Activated CD4-positive, alpha-beta T cell treated with anti-CD3 and anti-CD28 coated beads for 36 hours (primary cell): Measurements from ENCODE around the gene MYH9. TPM values are rescaled to one million over a fixed set of nuclear protein-coding genes. Genes with fewer than 3 reads are reported as not detected.
A peak's percentile ranks its signal among the peaks of the same experiment; 100 is the strongest.

Experiments used
- ATAC-seq: fragments of 200-7000 bp; cut with Tn5 transposase; one replicate; pipeline ENCODE4 v1.10.0; 2021; ENCODE audit warnings: mild to moderate bottlenecking, moderate library complexity
- CTCF ChIA-PET: fragments of 350-600 bp; sonication (Branson Sonifier 250); formaldehyde crosslinking; loops from one replicate; lab custom pipeline; 2021; ENCODE audit warnings: antibody characterized with exemption; lab: Charles Lee
- POLR2A ChIA-PET: fragments of 350-600 bp; sonication (Branson Sonifier 250); formaldehyde crosslinking; loops from one replicate; lab custom pipeline; 2021; ENCODE audit warnings: antibody characterized with exemption, inconsistent platforms; lab: Charles Lee
- DNase-seq: peaks from one replicate; pipeline ENCODE4 v3.0.0-alpha.2; 2020
- H3K27ac Mint-ChIP-seq: one replicate; pipeline ENCODE4 v1.8.0; 2021; ENCODE audit warnings: mixed read lengths
- H3K27me3 Mint-ChIP-seq: one replicate; pipeline ENCODE4 v1.8.0; 2021; ENCODE audit warnings: mixed read lengths
- H3K36me3 Mint-ChIP-seq: one replicate; pipeline ENCODE4 v1.8.0; 2021; ENCODE audit warnings: low read depth, mixed read lengths
- H3K4me1 Mint-ChIP-seq: one replicate; pipeline ENCODE4 v1.8.0; 2021; ENCODE audit warnings: mixed read lengths
- H3K4me3 Mint-ChIP-seq: one replicate; pipeline ENCODE4 v1.8.0; 2021; ENCODE audit warnings: mild to moderate bottlenecking, moderate library complexity, mixed read lengths
- H3K9me3 Mint-ChIP-seq: one replicate; pipeline ENCODE4 v1.8.0; 2021; ENCODE audit warnings: low read depth, mixed read lengths
- intact Hi-C, 2 experiments: fragments of 100-400 bp; cut with DNase I in 1 of 2; cut with micrococcal nuclease in 1 of 2; formaldehyde crosslinking; loops; one replicate each; pipeline versions ENCODE4 v1.14.2 to v1.15.1; 2022 to 2024; cut with DNase I, micrococcal nuclease
- total RNA-seq, 2 experiments: library from RNA; stranded (reverse); gene quantifications; one replicate each; pipeline ENCODE4 v1.2.3, GENCODE V29; 2021

MYH9 gene
- total RNA-seq, 2 experiments from 2014 or later, result 720 to 773 TPM

GRCh38 chr22:36330655-36331305, 57.0 kb downstream of the MYH9 start:
- DNase-seq, result no peak

GRCh38 chr22:36330127-36330526, 57.6 kb downstream of the MYH9 start:
- Mint-ChIP-seq H3K4me3 (peak overlapping the region; percentile 77), H3K27me3 (no peaks in the 10 kb centered on the region), H3K27ac (peak overlapping the region; percentile 99), H3K36me3 (peaks cover 93% of the 10 kb centered on the region), H3K9me3 (no peaks in the 10 kb centered on the region), H3K4me1 (peaks cover 82% of the 10 kb centered on the region)
- DNase-seq, result no peak
- CTCF ChIA-PET, result no interaction called here
- intact Hi-C loops, result loop anchor here in 1 of 2 experiments (2.0 kb wide), 1 partner anchor 141 kb away; no protein-coding TSS in a partner anchor
- POLR2A ChIA-PET, result no interaction called here
- ATAC-seq, result no peak

More at GRCh38 chr22:36330655-36331305, 57.0 kb downstream of the MYH9 start:
- Mint-ChIP-seq H3K9me3 (no peaks in the 10 kb centered on the region), H3K36me3 (peaks cover 93% of the 10 kb centered on the region), H3K4me3 (peak overlapping the region; percentile 77), H3K27ac (peak overlapping the region; percentile 99), H3K27me3 (no peaks in the 10 kb centered on the region), H3K4me1 (peaks cover 89% of the 10 kb centered on the region)
- ATAC-seq, result no peak
- ChIA-PET CTCF (interaction anchor here (0.6 to 2.8 kb wide), 10 partner anchors 9 to 714 kb away, joined by 3 to 11 read pairs (median 4); no protein-coding TSS in a partner anchor), POLR2A (interaction anchor here (0.9 to 4.6 kb wide), 8 partner anchors 14 to 139 kb away, joined by 3 to 44 read pairs (median 7); partner anchors contain the start of gene MYH9)
- intact Hi-C loops, result loop anchor here (1.0 to 2.0 kb wide), 3 partner anchors 27 to 140 kb away; no protein-coding TSS in a partner anchor

- intact Hi-C loops, result loop anchor here in 1 of 2 experiments (1.0 to 2.0 kb wide), 3 partner anchors 36 to 141 kb away; no protein-coding TSS in a partner anchor
- Mint-ChIP-seq H3K27ac (peak overlapping the region; percentile 99), H3K4me1 (peaks cover 76% of the 10 kb centered on the region), H3K4me3 (peak overlapping the region; percentile 77), H3K36me3 (peaks cover 93% of the 10 kb centered on the region), H3K27me3 (no peaks in the 10 kb centered on the region), H3K9me3 (no peaks in the 10 kb centered on the region)
- ChIA-PET POLR2A (interaction anchor here (1.0 to 1.6 kb wide), 5 partner anchors 36 to 122 kb away, joined by 3 to 4 read pairs (median 3); no protein-coding TSS in a partner anchor), CTCF (interaction anchor here (0.7 to 1.6 kb wide), 4 partner anchors 43 to 67 kb away, joined by 3 to 5 read pairs (median 4); no protein-coding TSS in a partner anchor)
- ATAC-seq, result peak; percentile 26
- DNase-seq, result peak; percentile 92
Measured at GRCh38 chr22:36329254-36330078, 58.3 kb downstream of the MYH9 start.

- DNase-seq (peak; percentile 71), ATAC-seq (peak; percentile 4)
- peaks cover 69% of the 10 kb centered on the region for H3K4me1 Mint-ChIP-seq
- ChIA-PET POLR2A (interaction anchor here (0.6 to 1.6 kb wide), 8 partner anchors 15 to 125 kb away, joined by 3 to 5 read pairs (median 3); no protein-coding TSS in a partner anchor), CTCF (interaction anchor here (0.6 to 2.5 kb wide), 12 partner anchors 10 to 143 kb away, joined by 3 to 13 read pairs (median 4); no protein-coding TSS in a partner anchor)
- H3K27me3 Mint-ChIP-seq, result no peaks in the 10 kb centered on the region
- intact Hi-C loops, result loop anchor here in 1 of 2 experiments (1.0 kb wide), 2 partner anchors 37 to 127 kb away; no protein-coding TSS in a partner anchor
- no peaks in the 10 kb centered on the region for H3K9me3 Mint-ChIP-seq
- H3K27ac Mint-ChIP-seq, result peak overlapping the region; percentile 99
- H3K4me3 Mint-ChIP-seq, result peak overlapping the region; percentile 77
- H3K36me3 Mint-ChIP-seq, result peaks cover 90% of the 10 kb centered on the region
Measured at GRCh38 chr22:36328635-36329253, 59.0 kb downstream of the MYH9 start.

DNA sequence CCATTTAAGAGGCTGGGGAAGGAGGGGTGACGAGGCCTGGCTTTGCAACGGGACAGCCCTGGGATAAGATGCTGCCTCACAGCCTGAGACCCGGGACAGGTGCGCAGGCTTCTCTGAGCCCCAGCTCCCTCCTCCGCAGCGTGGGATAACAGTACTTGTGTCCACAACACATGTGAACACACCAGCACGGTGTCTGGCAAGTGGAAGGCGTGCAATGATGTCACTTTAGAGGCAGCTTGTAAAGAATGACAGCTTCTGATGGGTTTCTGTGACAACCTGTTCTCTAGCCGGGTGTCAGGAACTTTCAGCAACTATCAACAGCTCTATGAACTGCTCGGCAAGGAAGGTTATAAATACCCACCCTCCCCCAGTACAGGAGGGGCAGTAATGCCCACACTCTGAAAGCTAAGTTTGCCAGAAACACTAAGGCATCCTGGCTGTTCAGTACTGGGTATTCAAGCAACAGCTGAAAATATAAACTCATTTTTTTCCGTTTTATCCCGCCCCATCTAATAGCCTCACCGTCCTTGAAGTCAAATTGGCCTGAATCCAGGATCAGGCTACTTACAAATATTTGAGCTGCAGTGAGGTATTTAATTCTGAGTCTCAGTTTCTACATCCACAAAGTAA, 59.7 kb downstream of the MYH9 start:
- H3K9me3 Mint-ChIP-seq, result no peaks in the 10 kb centered on the region
- H3K27ac Mint-ChIP-seq, result peak overlapping the region; percentile 99
- H3K27me3 Mint-ChIP-seq, result no peaks in the 10 kb centered on the region
- ATAC-seq (no peak), DNase-seq (no peak)
- peaks cover 62% of the 10 kb centered on the region for H3K4me1 Mint-ChIP-seq
- H3K4me3 Mint-ChIP-seq, result peak overlapping the region; percentile 77
- H3K36me3 Mint-ChIP-seq, result peaks cover 87% of the 10 kb centered on the region
- ChIA-PET POLR2A (interaction anchor here (0.6 to 1.6 kb wide), 7 partner anchors 16 to 126 kb away, joined by 3 to 5 read pairs (median 3); no protein-coding TSS in a partner anchor), CTCF (interaction anchor here (0.6 to 2.5 kb wide), 14 partner anchors 10 to 148 kb away, joined by 3 to 13 read pairs (median 3); no protein-coding TSS in a partner anchor)
- intact Hi-C loops, result no loop called here

DNA sequence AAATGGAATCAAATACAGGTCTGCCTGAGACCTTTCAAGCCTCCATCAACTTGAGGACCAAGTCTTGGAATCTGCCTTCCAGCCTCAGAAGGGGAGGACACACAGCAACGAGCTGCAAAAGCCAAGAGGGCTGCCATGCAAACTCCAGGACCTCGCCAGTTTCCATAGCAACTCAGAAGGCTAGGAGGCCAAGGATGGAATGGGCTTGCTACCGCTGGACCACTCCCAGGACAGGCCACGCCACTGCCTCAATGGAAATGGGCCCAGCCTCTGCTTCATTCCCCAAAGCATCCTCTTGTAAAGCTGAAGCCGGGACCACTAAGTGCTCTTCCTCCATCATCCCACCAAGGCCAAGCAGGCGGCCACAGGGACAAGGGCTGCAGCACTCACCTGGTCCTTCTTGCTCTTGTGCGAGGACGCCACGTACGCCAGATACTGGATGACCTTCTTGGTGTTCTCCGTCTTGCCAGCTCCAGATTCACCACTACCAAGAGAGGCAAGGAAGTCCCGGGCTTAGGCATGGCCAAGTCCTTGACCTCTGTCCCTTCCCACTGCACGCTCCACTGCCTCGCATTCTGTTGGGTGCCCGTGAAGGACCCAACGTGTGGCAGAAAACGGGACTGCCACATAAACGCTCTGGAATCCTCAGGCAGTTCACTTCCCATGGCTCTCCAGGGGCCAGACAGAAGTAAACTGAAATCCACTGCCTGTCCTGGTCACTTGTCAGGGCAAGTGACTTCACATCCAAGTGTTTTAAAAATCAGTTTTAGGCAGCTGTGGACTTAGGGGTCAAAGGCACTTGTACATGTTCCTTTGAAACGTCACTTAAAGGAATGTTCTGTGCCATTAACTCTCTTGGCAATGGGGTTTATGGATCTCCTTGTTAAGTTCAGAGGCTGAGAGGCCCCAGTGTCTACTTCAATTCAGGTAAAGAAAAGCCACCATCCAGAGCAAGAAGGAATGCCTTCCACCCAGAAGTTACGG, 61.3 kb downstream of the MYH9 start:
- POLR2A ChIA-PET, result no interaction called here
- CTCF ChIA-PET, result interaction anchor here (0.9 to 2.5 kb wide), 4 partner anchors 11 to 143 kb away, joined by 3 to 13 read pairs (median 4); no protein-coding TSS in a partner anchor
- no peak for DNase-seq
- peaks cover 47% of the 10 kb centered on the region for H3K4me1 Mint-ChIP-seq
- H3K27ac Mint-ChIP-seq, result peak overlapping the region; percentile 99
- H3K9me3 Mint-ChIP-seq, result no peaks in the 10 kb centered on the region
- H3K4me3 Mint-ChIP-seq, result no peak overlapping the region
- intact Hi-C loops, result no loop called here
- no peak for ATAC-seq
- peaks cover 81% of the 10 kb centered on the region for H3K36me3 Mint-ChIP-seq
- H3K27me3 Mint-ChIP-seq, result no peaks in the 10 kb centered on the region

- Mint-ChIP-seq H3K27me3 (no peaks in the 10 kb centered on the region), H3K9me3 (no peaks in the 10 kb centered on the region), H3K27ac (peak overlapping the region; percentile 43), H3K4me3 (no peak overlapping the region), H3K4me1 (peaks cover 36% of the 10 kb centered on the region), H3K36me3 (peaks cover 81% of the 10 kb centered on the region)
- POLR2A ChIA-PET, result no interaction called here
- ATAC-seq (no peak), DNase-seq (no peak)
- CTCF ChIA-PET, result interaction anchor here (0.8 to 1.7 kb wide), 4 partner anchors 8 to 145 kb away, joined by 3 to 6 read pairs (median 4); no protein-coding TSS in a partner anchor
- intact Hi-C loops, result no loop called here
Measured at GRCh38 chr22:36325154-36326031, 62.4 kb downstream of the MYH9 start.

DNA sequence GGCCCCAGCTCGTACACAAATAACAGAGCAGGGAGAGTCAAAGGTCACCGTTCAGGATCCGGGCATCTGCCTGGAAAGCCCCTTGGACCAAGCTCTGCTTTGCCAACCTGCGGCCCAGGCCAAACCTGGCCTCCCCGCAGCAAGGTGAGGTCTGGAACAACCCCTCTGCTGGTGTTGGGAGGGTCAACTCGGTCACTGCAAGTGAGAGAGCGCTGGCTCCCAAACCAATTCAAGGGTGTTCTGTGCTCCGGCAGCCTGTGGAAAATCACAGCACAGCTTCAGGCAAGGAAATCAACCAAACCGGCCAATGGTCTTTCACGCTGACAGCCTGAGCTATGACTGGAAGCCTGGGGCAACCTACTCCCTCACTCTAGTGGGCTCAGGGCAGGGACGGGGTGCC, 63.4 kb downstream of the MYH9 start:
- intact Hi-C loops, result no loop called here
- H3K27me3 Mint-ChIP-seq, result no peaks in the 10 kb centered on the region
- no peak for ATAC-seq
- ChIA-PET POLR2A (no interaction called here), CTCF (interaction anchor here (1.3 to 1.7 kb wide), 2 partner anchors 9 to 23 kb away, joined by 4 to 6 read pairs; no protein-coding TSS in a partner anchor)
- no peak overlapping the region for H3K4me3 Mint-ChIP-seq
- no peak for DNase-seq
- no peaks in the 10 kb centered on the region for H3K9me3 Mint-ChIP-seq
- H3K4me1 Mint-ChIP-seq, result peaks cover 26% of the 10 kb centered on the region
- peak overlapping the region; percentile 43 for H3K27ac Mint-ChIP-seq
- peaks cover 81% of the 10 kb centered on the region for H3K36me3 Mint-ChIP-seq

DNA sequence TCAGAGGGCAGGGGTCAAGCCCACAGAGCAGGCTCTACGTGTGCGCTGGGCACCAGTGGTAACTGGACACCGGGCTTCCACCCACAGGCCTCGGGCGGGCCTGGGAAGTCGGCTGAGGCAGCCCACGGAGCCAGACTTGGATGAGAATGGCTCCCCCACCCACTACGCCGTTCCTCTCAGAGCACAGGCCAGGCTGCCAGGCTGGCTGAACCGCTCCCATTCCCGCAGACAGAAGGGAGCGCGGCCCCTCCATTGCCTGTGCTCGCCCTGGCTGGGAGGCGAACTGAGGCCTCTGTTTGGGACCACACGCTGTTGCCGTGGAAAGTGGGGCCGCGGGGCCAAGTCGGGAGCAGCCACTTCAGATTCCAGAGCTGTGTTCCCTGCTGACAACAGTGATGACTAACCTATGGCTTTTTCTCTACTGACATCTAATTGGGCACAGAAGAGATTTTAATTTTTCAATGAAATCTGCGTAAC, 63.9 kb downstream of the MYH9 start:
- Mint-ChIP-seq H3K36me3 (peaks cover 83% of the 10 kb centered on the region), H3K9me3 (no peaks in the 10 kb centered on the region), H3K27ac (no peak overlapping the region), H3K27me3 (no peaks in the 10 kb centered on the region), H3K4me1 (peaks cover 21% of the 10 kb centered on the region), H3K4me3 (no peak overlapping the region)
- ATAC-seq (no peak), DNase-seq (no peak)
- ChIA-PET POLR2A (no interaction called here), CTCF (interaction anchor here (1.3 to 1.7 kb wide), 2 partner anchors 9 to 23 kb away, joined by 4 to 6 read pairs; no protein-coding TSS in a partner anchor)
- intact Hi-C loops, result no loop called here
